ENCODE measurements around the gene TMEM154. TPM values are rescaled to one million over a fixed set of nuclear protein-coding genes. Genes with fewer than 3 reads are reported as not detected.
A peak's percentile ranks its signal among the peaks of the same experiment; 100 is the strongest.

TMEM154 gene
- total and polyA plus RNA-seq, 8 donors: 1.5 to 21.9 (median 2.5) TPM

DNA sequence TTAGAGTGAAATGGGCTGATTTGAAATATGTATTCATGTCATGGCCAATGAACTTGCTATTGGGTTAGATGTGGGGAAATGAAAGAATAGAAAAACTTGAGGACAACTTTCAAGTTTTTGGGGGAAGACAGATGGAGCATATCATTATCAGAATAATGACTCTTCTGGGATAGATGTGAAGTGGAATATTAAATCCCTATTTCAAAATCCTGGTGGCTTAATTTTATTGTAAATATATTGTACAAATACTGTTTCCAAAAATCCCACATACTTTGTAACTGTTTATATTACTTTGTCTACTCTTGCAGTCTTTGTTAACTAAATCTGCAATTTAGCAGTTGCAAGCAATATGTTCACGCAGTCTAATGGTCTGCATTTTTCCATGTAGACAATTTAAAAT is 108.0 kb downstream of the TMEM154 start:
- Histone ChIP-seq H3K9me3 (no peaks in the 10 kb centered on the region), H3K36me3 (no peaks in the 10 kb centered on the region), H3K27ac (no peak overlapping the region), H3K4me3 (no peak overlapping the region), H3K4me1 (no peaks in the 10 kb centered on the region), H3K27me3 (no peaks in the 10 kb centered on the region)
- no peak for ATAC-seq
- TF ChIP-seq CTCF (IDR thresholded peaks at IDR 0.05): no peak
- peak in 2 of 4 donors; percentile 49 to 63 for DNase-seq
- intact Hi-C loops (cut with DNase I): no loop called here

DNA sequence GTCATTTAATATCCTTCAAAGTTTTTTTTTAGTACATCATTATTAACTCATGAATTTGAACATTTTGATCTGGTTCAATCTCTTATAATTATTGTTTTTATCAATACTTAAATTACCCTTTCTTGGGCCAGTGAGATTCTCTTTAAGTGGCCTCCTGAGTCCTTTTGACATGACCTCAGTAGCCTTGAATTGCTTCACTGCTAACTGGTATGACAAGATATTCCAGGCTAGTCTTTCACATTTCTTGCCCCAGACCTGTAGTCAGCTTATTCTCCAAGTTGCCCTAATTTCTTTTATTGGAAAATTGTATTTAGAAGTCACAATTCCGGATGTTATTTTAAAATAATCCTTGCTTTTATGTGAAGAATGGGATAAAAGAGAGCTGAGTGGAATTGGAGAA is 108.5 kb downstream of the TMEM154 start:
- intact Hi-C loops (cut with DNase I): no loop called here
- H3K9me3 ChIP-seq: no peaks in the 10 kb centered on the region
- H3K4me3 ChIP-seq: no peak overlapping the region
- no peaks in the 10 kb centered on the region for H3K27me3 ChIP-seq
- H3K27ac ChIP-seq: no peak overlapping the region
- H3K36me3 ChIP-seq: no peaks in the 10 kb centered on the region
- DNase-seq (no peak), ATAC-seq (no peak)
- TF ChIP-seq CTCF (IDR thresholded peaks at IDR 0.05): no peak
- H3K4me1 ChIP-seq: no peaks in the 10 kb centered on the region

Other genes starting within 250 kb of the TMEM154 start
- 10 to 100 TPM; 33.6 to 35.2 TPM for gene FBXW7, start 143.9 kb downstream of the TMEM154 start, total RNA-seq
- 10 to 100 TPM; 29.0 to 39.7 (median 35.6) TPM for gene FBXW7, start 143.9 kb downstream of the TMEM154 start, polyA plus RNA-seq (ENCODE audit: insufficient read length in 6 of 6)
- under 1 TPM; 0.38 to 0.39 TPM for gene TIGD4, start 99.7 kb upstream of the TMEM154 start, total RNA-seq
- 1 to 10 TPM; 1.1 to 2.0 (median 1.4) TPM for gene TIGD4, start 99.7 kb upstream of the TMEM154 start, polyA plus RNA-seq (ENCODE audit: insufficient read length in 6 of 6)
- 10 to 100 TPM; 34.7 to 36.4 TPM for gene ARFIP1, start 100.0 kb upstream of the TMEM154 start, total RNA-seq
- 10 to 100 TPM; 41.7 to 48.9 (median 46.9) TPM for gene ARFIP1, start 100.0 kb upstream of the TMEM154 start, polyA plus RNA-seq (ENCODE audit: insufficient read length in 6 of 6)

Measured in left lung (tissue), 10 donors.